Karpas-422 (cell line): ENCODE data around the gene RAB20. TPM values are rescaled to one million over a fixed set of nuclear protein-coding genes. Genes with fewer than 3 reads are reported as not detected.

Source experiments
- DNase-seq: peaks from one replicate; pipeline ENCODE4 v3.0.0-alpha.2; 2015
- H2AFZ ChIP-seq: fragments of 200-600 bp; sonication (generic); 2 replicates; pipeline ENCODE4 v1.6.1; 2014; ENCODE audit warnings: antibody characterized with exemption, low read length, mixed read lengths
- H3K27ac ChIP-seq: fragments of 200-600 bp; sonication (generic); 2 replicates; pipeline ENCODE4 v1.5.1; 2014; ENCODE audit warnings: mild to moderate bottlenecking, low read length, moderate library complexity
- H3K27me3 ChIP-seq: fragments of 200-600 bp; sonication (generic); 2 replicates; pipeline ENCODE4 v1.6.1; 2014; ENCODE audit warnings: low read length, mixed read lengths
- H3K36me3 ChIP-seq: fragments of 200-600 bp; sonication (generic); 2 replicates; pipeline ENCODE4 v1.6.1; 2014; ENCODE audit warnings: low read length, mixed read lengths; ENCODE audit not compliant: insufficient read depth
- H3K4me1 ChIP-seq: fragments of 200-600 bp; sonication (generic); 2 replicates; pipeline ENCODE4 v1.6.1; 2014; ENCODE audit warnings: mild to moderate bottlenecking, low read length, mixed read lengths
- H3K4me2 ChIP-seq: fragments of 200-600 bp; sonication (generic); 2 replicates; pipeline ENCODE4 v1.6.1; 2014; ENCODE audit warnings: low read length, low read depth, mild to moderate bottlenecking; ENCODE audit not compliant: poor library complexity, severe bottlenecking
- H3K4me3 ChIP-seq: fragments of 200-600 bp; sonication (generic); 2 replicates; pipeline ENCODE4 v1.5.1; 2014; ENCODE audit warnings: mild to moderate bottlenecking, antibody characterized with exemption, low read length, mixed read lengths
- H3K79me2 ChIP-seq: fragments of 200-600 bp; sonication (generic); 2 replicates; pipeline ENCODE4 v1.6.1; 2014; ENCODE audit warnings: mild to moderate bottlenecking, low read length, mixed read lengths
- H3K9ac ChIP-seq: fragments of 200-600 bp; sonication (generic); 2 replicates; pipeline ENCODE4 v1.6.0; 2014; ENCODE audit warnings: low read length
- H3K9me2 ChIP-seq: fragments of 200-600 bp; sonication (generic), shearing (Covaris generic); replicated peaks from 2 replicates; pipeline ENCODE4 v1.6.0; 2014; ENCODE audit warnings: mild to moderate bottlenecking, low read length, moderate library complexity; ENCODE audit not compliant: insufficient read depth
- H3K9me3 ChIP-seq: fragments of 300-700, 200-600 bp; sonication (generic); 2 replicates; pipeline ENCODE4 v1.6.1; 2014; ENCODE audit warnings: low read length, mixed read lengths
- H4K20me1 ChIP-seq: fragments of 200-600 bp; sonication (generic); 2 replicates; pipeline ENCODE4 v1.6.1; 2014; ENCODE audit warnings: mild to moderate bottlenecking, antibody characterized with exemption, low read length, low read depth; ENCODE audit not compliant: insufficient read depth
- total RNA-seq: library from RNA; depleted of rRNA; stranded (reverse); fragments of >200 nt; shearing (Covaris generic); gene quantifications from 2 replicates; pipeline ENCODE4 v1.2.3, GENCODE V29; 2014; ENCODE audit warnings: low replicate concordance

The RAB20 gene
- total RNA-seq, 1 experiment from 2014 or later: not detected

DNA sequence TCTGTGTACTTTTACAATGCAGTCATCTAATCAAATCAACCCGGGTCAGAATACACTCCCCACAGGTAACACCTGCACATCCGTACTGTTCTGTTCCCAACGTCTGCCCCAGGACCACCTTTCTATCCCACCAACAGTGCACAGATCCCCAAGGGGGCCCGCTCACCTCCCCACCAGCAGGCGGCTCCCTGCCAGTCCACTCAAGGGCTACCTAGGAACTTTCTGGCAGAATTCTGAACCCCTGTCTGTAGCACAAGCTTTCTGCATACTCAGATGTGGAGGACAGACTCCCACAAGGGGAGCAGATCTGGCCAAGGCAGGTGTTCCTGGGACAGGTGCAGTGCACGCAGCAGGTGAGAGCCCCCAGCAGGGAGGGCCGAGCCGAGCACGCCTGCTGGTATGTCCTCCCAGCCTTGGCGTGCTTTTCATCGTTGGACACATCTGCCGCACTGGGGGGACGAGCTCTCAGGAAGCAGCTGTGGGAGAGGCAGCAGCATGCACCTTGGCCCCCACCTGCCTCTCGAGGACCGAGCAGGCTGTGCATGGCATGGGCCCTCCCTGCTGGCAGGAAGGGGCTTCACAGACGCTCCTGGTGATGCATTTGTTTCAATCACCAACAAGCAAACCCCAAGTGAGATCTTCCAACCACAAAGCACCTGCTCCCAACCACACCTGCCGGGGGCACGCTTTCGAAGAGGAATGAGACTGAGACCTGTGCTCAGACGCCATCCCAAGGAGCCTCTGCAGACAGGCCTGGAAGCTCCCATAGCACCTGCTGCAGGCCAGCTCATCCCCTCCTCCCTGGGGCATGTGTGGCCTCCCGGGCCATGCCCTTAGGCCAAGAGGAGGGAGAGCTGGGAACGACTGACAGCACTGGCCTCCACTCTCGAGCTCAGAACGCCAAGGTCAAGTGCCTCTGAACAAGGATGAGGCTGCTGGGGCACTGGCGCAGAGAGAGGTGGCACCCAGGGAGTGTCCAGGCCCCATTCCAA lies 35.9 kb downstream of the RAB20 start:
- H3K4me1 ChIP-seq: no peaks in the 10 kb centered on the region
- no peaks in the 10 kb centered on the region for H3K9me3 ChIP-seq
- no peak overlapping the region for H2AFZ ChIP-seq
- no peak overlapping the region for H3K9ac ChIP-seq
- no peaks in the 10 kb centered on the region for H3K9me2 ChIP-seq
- no peaks in the 10 kb centered on the region for H3K79me2 ChIP-seq
- H3K4me2 ChIP-seq: no peak overlapping the region
- H3K27ac ChIP-seq: no peak overlapping the region
- H3K27me3 ChIP-seq: no peaks in the 10 kb centered on the region
- no peak for DNase-seq
- H4K20me1 ChIP-seq: no peaks in the 10 kb centered on the region
- no peaks in the 10 kb centered on the region for H3K36me3 ChIP-seq
- H3K4me3 ChIP-seq: no peak overlapping the region

DNA sequence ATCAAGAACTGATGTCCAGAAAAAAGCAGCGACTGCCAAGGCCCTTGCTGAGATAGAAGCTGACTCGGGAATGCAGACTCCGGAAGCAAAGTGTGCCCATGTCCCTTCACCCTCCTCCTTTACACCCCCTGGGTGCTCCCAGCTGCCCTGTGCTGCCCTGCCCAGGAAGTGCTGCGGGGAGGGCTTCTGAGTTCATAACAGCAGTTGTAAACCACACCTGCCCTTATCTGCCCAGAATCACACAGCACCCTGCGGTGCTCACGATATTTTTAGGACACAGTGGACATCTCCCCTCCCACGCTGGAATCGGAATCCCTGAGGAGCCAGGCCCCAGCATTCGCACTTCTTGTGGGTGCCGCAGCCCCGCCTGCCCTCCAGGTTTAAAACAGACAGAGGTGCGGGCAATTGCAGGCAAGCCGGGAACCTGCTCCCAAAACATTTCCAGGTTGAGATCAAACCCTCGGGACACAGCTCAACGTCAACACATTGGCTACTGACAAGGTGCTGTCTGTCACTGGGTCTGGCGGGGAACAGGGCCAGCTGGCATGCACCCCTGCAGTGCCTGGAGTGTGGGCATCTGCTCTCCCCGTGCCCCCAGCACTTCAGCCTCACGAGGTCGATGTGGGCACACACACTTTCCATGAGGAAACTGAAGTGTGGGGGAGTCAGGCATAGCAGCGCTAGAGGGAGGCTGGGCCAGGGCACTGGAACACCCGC lies 36.8 kb downstream of the RAB20 start:
- H3K9ac ChIP-seq: no peak overlapping the region
- no peak overlapping the region for H3K27ac ChIP-seq
- no peak overlapping the region for H2AFZ ChIP-seq
- no peak overlapping the region for H3K4me3 ChIP-seq
- H3K36me3 ChIP-seq: no peaks in the 10 kb centered on the region
- H3K79me2 ChIP-seq: no peaks in the 10 kb centered on the region
- no peaks in the 10 kb centered on the region for H3K4me1 ChIP-seq
- H3K9me2 ChIP-seq: no peaks in the 10 kb centered on the region
- DNase-seq: no peak
- H4K20me1 ChIP-seq: no peaks in the 10 kb centered on the region
- no peaks in the 10 kb centered on the region for H3K9me3 ChIP-seq
- H3K4me2 ChIP-seq: no peak overlapping the region
- no peaks in the 10 kb centered on the region for H3K27me3 ChIP-seq

DNA sequence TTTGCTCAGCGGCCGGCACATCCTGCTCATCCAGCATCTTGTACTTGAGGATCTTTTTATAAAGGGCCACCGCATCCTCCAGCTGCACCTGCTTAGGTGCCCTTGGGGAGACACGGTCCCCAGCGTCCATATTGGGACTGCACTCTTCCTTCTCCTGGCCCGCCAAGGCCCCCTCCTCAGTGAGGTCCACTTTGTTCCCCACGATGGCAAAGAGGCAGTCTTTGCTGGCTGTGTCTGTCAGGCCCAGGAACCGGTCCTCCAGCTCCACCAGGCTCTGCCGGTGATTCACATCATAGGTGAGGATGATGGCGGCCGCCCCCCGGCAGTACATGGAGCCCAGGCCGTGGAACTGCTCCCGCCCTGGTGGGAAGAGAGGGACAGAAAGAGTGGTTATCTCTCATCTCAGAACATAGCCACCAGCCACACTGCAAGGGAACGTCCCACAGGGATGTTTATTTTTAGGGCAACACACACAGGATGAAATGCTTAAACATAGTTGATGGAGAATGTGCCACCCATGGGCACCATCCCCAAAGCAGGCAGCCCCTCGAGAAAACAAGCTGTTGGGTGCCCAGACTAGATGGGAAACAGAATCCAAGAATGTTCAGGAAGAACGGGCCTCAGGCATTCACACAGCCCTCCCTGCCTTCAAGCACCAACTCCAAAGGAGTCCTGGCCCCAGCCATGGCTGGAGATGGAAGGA lies 37.5 kb downstream of the RAB20 start:
- Histone ChIP-seq H4K20me1 (no peaks in the 10 kb centered on the region), H3K4me3 (no peak overlapping the region), H3K4me1 (no peaks in the 10 kb centered on the region), H2AFZ (no peak overlapping the region), H3K9ac (no peak overlapping the region), H3K9me3 (no peaks in the 10 kb centered on the region), H3K9me2 (no peaks in the 10 kb centered on the region), H3K36me3 (no peaks in the 10 kb centered on the region), H3K27me3 (no peaks in the 10 kb centered on the region), H3K27ac (no peak overlapping the region), H3K4me2 (no peak overlapping the region), H3K79me2 (no peaks in the 10 kb centered on the region)
- no peak for DNase-seq

DNA sequence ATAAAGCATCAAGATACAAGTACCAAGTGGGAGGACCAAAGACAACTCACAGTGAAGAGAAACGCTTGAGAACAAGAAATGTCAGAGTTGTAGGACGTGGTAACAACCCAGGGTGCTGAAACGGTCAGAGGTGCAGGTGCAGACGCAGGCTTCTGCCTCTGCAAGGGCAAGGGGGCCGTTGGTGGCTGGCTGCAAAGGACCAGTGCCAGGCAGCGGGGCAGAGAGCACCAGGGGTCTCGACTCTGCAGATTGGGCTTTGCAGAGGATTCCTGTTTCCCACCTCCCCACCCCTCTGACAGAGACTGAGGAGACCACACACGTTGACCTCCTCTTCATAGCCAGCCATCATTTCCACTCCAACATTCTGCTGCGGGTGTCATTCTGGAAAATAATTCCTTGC lies 38.3 kb downstream of the RAB20 start:
- Histone ChIP-seq H3K79me2 (no peaks in the 10 kb centered on the region), H3K27me3 (no peaks in the 10 kb centered on the region), H3K27ac (no peak overlapping the region), H3K4me3 (no peak overlapping the region), H3K4me2 (no peak overlapping the region), H2AFZ (no peak overlapping the region), H3K36me3 (no peaks in the 10 kb centered on the region), H3K9ac (no peak overlapping the region), H3K9me3 (no peaks in the 10 kb centered on the region), H3K9me2 (no peaks in the 10 kb centered on the region), H3K4me1 (no peaks in the 10 kb centered on the region), H4K20me1 (no peaks in the 10 kb centered on the region)
- DNase-seq: no peak

DNA sequence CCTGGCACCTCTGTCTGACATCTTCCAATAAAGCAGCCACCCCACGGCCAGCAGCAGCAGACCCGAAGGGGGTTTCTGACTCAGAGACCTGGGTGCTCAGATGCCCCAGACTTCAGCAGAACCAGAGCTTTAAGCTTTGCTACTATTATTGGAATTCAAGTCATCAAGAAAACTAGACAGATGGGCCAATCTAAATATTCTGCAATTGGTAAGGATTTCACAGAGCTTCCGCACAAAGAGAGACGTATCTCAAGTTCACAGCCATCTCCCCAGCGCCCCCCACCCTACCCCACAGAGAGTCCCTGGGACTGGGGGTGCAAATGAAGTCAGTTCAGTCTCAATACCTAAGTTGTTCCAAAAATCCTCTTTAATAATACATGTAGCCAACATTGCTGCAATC lies 38.8 kb downstream of the RAB20 start:
- DNase-seq: no peak
- no peak overlapping the region for H2AFZ ChIP-seq
- no peaks in the 10 kb centered on the region for H3K9me3 ChIP-seq
- no peaks in the 10 kb centered on the region for H3K27me3 ChIP-seq
- no peaks in the 10 kb centered on the region for H3K9me2 ChIP-seq
- H3K79me2 ChIP-seq: no peaks in the 10 kb centered on the region
- no peaks in the 10 kb centered on the region for H3K36me3 ChIP-seq
- no peak overlapping the region for H3K4me3 ChIP-seq
- H3K4me2 ChIP-seq: no peak overlapping the region
- no peak overlapping the region for H3K9ac ChIP-seq
- no peak overlapping the region for H3K27ac ChIP-seq
- H3K4me1 ChIP-seq: no peaks in the 10 kb centered on the region
- H4K20me1 ChIP-seq: no peaks in the 10 kb centered on the region

DNA sequence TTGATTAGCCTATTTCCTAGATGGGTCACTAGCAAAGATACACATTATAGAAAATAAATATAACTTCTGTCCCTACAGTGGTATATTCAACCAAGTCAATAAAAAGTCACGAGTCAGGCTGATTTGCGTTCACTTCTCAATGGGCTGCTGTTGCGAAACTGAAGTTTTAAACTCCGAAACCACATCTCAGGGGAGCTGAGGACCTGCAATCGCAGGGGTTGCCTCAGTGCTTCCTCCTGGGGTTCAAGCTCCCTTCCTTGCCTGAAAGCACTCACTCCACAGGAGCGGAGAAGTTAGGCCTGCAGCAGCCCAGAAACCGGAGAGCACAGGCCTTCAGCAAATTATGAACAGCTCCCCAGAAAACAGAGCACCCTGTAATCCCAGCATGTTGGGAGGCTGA lies 39.6 kb downstream of the RAB20 start:
- no peaks in the 10 kb centered on the region for H3K36me3 ChIP-seq
- no peaks in the 10 kb centered on the region for H3K9me3 ChIP-seq
- no peak overlapping the region for H3K4me3 ChIP-seq
- H3K9ac ChIP-seq: no peak overlapping the region
- H4K20me1 ChIP-seq: no peaks in the 10 kb centered on the region
- no peaks in the 10 kb centered on the region for H3K9me2 ChIP-seq
- no peak for DNase-seq
- H2AFZ ChIP-seq: no peak overlapping the region
- no peak overlapping the region for H3K27ac ChIP-seq
- no peaks in the 10 kb centered on the region for H3K27me3 ChIP-seq
- no peaks in the 10 kb centered on the region for H3K4me1 ChIP-seq
- H3K79me2 ChIP-seq: no peaks in the 10 kb centered on the region
- H3K4me2 ChIP-seq: no peak overlapping the region

DNA sequence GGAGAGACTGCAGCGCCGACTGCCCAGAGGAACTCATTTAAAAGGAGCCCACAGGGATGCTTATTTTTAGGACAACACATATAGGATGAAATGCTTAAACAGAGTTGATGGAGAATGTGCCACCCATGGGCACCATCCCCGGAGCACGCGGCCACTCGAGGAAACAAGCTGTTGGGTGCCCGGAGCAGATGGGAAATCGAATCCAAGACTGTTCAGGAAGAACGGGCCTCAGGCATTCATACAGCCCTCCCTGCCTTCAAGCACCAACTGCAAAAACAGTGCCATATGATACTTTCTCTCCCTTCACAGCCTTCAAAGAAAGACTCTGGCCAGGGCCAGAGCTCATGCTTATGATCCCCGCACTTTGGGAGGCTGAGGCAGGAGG lies 40.2 kb downstream of the RAB20 start:
- H3K4me2 ChIP-seq: no peak overlapping the region
- no peaks in the 10 kb centered on the region for H3K27me3 ChIP-seq
- no peaks in the 10 kb centered on the region for H3K9me2 ChIP-seq
- no peaks in the 10 kb centered on the region for H3K4me1 ChIP-seq
- no peaks in the 10 kb centered on the region for H3K79me2 ChIP-seq
- no peak overlapping the region for H3K4me3 ChIP-seq
- no peak for DNase-seq
- no peaks in the 10 kb centered on the region for H3K36me3 ChIP-seq
- no peak overlapping the region for H3K27ac ChIP-seq
- no peaks in the 10 kb centered on the region for H3K9me3 ChIP-seq
- no peak overlapping the region for H2AFZ ChIP-seq
- H3K9ac ChIP-seq: no peak overlapping the region
- H4K20me1 ChIP-seq: no peaks in the 10 kb centered on the region
